H1 (cell line): ENCODE results near the gene OBSCN. TPM values are rescaled to one million over a fixed set of nuclear protein-coding genes. Genes with fewer than 3 reads are reported as not detected.

Experiments used
- BRCA1 ChIP-seq: IDR thresholded peaks from 2 replicates; pipeline ENCODE4 v1.6.1; 2012; ENCODE audit warnings: low read depth, low read length, improper control_type of control experiment
- EP300 ChIP-seq, 2 experiments: IDR thresholded peaks; 1 replicate in 1 of 2; 2 replicates in 1 of 2; pipeline ENCODE4 v1.6.1; 2011 to 2012; ENCODE audit warnings: low read depth in 2 of 2, low read length in 2 of 2, mild to moderate bottlenecking in 2 of 2, borderline replicate concordance in 1 of 2, inconsistent platforms in 1 of 2, moderate library complexity in 1 of 2
- HDAC2 ChIP-seq, 2 experiments: fragments of 300-600 bp in 1 of 2; sonication (generic) in 1 of 2; IDR thresholded peaks; 2 replicates each; pipeline ENCODE4 v1.6.1; 2011 to 2012; ENCODE audit warnings: low read depth in 2 of 2, low read length in 2 of 2, mild to moderate bottlenecking in 2 of 2, moderate library complexity in 2 of 2, borderline replicate concordance in 1 of 2, inconsistent platforms in 1 of 2
- polyA plus RNA-seq, 7 experiments: library from polyadenylated mRNA; depleted of rRNA in 3 of 7; stranded (reverse) in 5 of 7; unstranded in 2 of 7; fragments of >200 nt in 5 of 7; fragments of 200-250 nt in 2 of 7; gene quantifications; 1 replicate in 5 of 7; 2 replicates in 1 of 7; 4 replicates in 1 of 7; pipeline versions ENCODE4 v1.2.1 to v1.2.3, GENCODE V29; 2011 to 2013; ENCODE audit warnings: missing spikeins in 2 of 7, mixed read lengths in 2 of 7
- total RNA-seq: library from RNA; stranded (reverse); fragmentation: NEBNext Ultra II Directional; extraction: Animal tissue kit (Norgen Biotek cat#: 25700); gene quantifications from 2 replicates; pipeline ENCODE4 v1.2.1, GENCODE V29; 2021

Gene OBSCN
- total and polyA plus RNA-seq, 2 of the 8 experiments (the other 6 are each of a cell fraction or from before 2014, with no cell fraction given), result 7.5 to 28.4 TPM

DNA sequence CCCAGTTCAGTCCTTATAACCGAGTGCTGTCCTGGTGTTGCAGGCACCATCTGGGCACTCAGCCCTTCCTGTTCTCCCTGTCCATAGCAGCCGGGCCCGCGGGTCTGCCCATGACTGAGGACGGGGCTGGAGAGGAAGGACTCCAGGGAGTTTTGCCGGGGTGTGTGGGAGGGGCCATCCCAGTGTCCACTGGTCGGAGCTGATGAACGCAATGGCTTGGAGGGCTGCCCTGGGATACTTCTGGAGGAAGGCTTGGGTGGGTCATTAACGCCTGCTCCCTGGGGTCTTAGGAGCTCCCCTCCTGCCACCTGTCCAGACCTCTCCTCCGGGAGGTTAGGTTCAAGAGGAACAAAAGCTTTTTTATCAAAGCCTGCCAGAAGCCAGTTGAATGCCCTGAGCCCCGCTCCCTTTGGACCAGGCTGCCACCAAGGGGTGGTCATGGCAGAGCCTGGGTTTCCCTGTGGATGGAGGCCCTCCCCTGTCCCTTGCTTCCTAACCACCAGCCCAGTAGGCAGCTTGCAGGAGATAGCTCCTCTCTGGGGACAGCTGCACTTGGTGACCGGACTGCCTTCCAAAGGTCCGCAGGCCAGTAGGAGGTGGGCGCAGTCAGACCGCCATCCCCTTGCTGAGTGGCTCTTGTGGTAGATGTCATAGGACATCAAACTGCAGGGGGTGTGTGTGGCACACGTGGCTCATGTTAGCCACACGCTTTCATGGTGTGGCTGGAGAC lies 137.5 kb downstream of the OBSCN start (continued):
- TF ChIP-seq EP300 (IDR thresholded peaks at IDR 0.05; ENCODE audit: borderline replicate concordance in 1 of 2, low read depth in 2 of 2, low read length in 2 of 2) (no peak), BRCA1 (no peak), HDAC2 (IDR thresholded peaks at IDR 0.05; ENCODE audit: borderline replicate concordance in 1 of 2, low read depth in 2 of 2, low read length in 2 of 2) (no peak)
